Measurements from ENCODE around the gene CAMTA1. TPM values are rescaled to one million over a fixed set of nuclear protein-coding genes. Genes with fewer than 3 reads are reported as not detected.

CAMTA1 gene
- total RNA-seq, 1 experiment from 2014 or later = 85.2 TPM

GRCh38 chr1:7558041-7558461 lies 772.8 kb downstream of the CAMTA1 start:
- no TSS peak for BruUV-seq (replicated peaks)
- CTCF ChIA-PET = no interaction called here
- Histone ChIP-seq H3K4me3 (ENCODE audit: low read depth, low read length, poor library complexity, severe bottlenecking) (no peak overlapping the region), H3K27ac (ENCODE audit: low read depth, low read length, poor library complexity, severe bottlenecking) (no peak overlapping the region), H3K9me3 (ENCODE audit: low read depth, low read length, poor library complexity, severe bottlenecking) (no peaks in the 10 kb centered on the region), H3K4me1 (ENCODE audit: insufficient read depth, low read length, poor library complexity, severe bottlenecking) (no peaks in the 10 kb centered on the region), H3K36me3 (ENCODE audit: insufficient read depth, low read length, poor library complexity, severe bottlenecking) (no peaks in the 10 kb centered on the region), H3K27me3 (replicated peaks; ENCODE audit: insufficient read depth, low read depth, low read length, poor library complexity) (no peaks in the 10 kb centered on the region)
- intact Hi-C loops (cut with micrococcal nuclease; ENCODE audit: unreplicated experiment) = no loop called here
- POLR2A ChIA-PET (ENCODE audit: low non-redundant PET) = no interaction called here
- TF ChIP-seq EZH2 (IDR thresholded peaks at IDR 0.05; ENCODE audit: borderline replicate concordance, low read depth, low read length, poor library complexity, severe bottlenecking) (no peak), CTCF (conservative IDR thresholded peaks at IDR 0.05; ENCODE audit: low read depth, low read length) (no peak)
- DNase-seq (ENCODE audit: low spot score) = no peak

GRCh38 chr1:7558481-7558880 lies 773.2 kb downstream of the CAMTA1 start:
- no peak for DNase-seq (ENCODE audit: low spot score)

GRCh38 chr1:7558921-7559869 lies 773.9 kb downstream of the CAMTA1 start:
- H3K4me3 ChIP-seq (ENCODE audit: low read depth, low read length, poor library complexity, severe bottlenecking) = no peak overlapping the region
- TF ChIP-seq EZH2 (IDR thresholded peaks at IDR 0.05; ENCODE audit: borderline replicate concordance, low read depth, low read length, poor library complexity, severe bottlenecking) (no peak), CTCF (conservative IDR thresholded peaks at IDR 0.05; ENCODE audit: low read depth, low read length) (no peak)
- no peaks in the 10 kb centered on the region for H3K9me3 ChIP-seq (ENCODE audit: low read depth, low read length, poor library complexity, severe bottlenecking)
- no peaks in the 10 kb centered on the region for H3K4me1 ChIP-seq (ENCODE audit: insufficient read depth, low read length, poor library complexity, severe bottlenecking)
- intact Hi-C loops (cut with micrococcal nuclease; ENCODE audit: unreplicated experiment) = no loop called here
- no peak overlapping the region for H3K27ac ChIP-seq (ENCODE audit: low read depth, low read length, poor library complexity, severe bottlenecking)
- H3K27me3 ChIP-seq (replicated peaks; ENCODE audit: insufficient read depth, low read depth, low read length, poor library complexity) = no peaks in the 10 kb centered on the region
- H3K36me3 ChIP-seq (ENCODE audit: insufficient read depth, low read length, poor library complexity, severe bottlenecking) = no peaks in the 10 kb centered on the region
- no TSS peak for BruUV-seq (replicated peaks)
- no peak for DNase-seq (ENCODE audit: low spot score)
- ChIA-PET POLR2A (ENCODE audit: low non-redundant PET) (no interaction called here), CTCF (no interaction called here)

More at GRCh38 chr1:7558481-7558880, 773.2 kb downstream of the CAMTA1 start:
- Histone ChIP-seq H3K9me3 (ENCODE audit: low read depth, low read length, poor library complexity, severe bottlenecking) (no peaks in the 10 kb centered on the region), H3K27ac (ENCODE audit: low read depth, low read length, poor library complexity, severe bottlenecking) (no peak overlapping the region), H3K4me1 (ENCODE audit: insufficient read depth, low read length, poor library complexity, severe bottlenecking) (no peaks in the 10 kb centered on the region), H3K27me3 (replicated peaks; ENCODE audit: insufficient read depth, low read depth, low read length, poor library complexity) (no peaks in the 10 kb centered on the region), H3K4me3 (ENCODE audit: low read depth, low read length, poor library complexity, severe bottlenecking) (no peak overlapping the region), H3K36me3 (ENCODE audit: insufficient read depth, low read length, poor library complexity, severe bottlenecking) (no peaks in the 10 kb centered on the region)
- TF ChIP-seq EZH2 (IDR thresholded peaks at IDR 0.05; ENCODE audit: borderline replicate concordance, low read depth, low read length, poor library complexity, severe bottlenecking) (no peak), CTCF (conservative IDR thresholded peaks at IDR 0.05; ENCODE audit: low read depth, low read length) (no peak)
- POLR2A ChIA-PET (ENCODE audit: low non-redundant PET) = no interaction called here
- intact Hi-C loops (cut with micrococcal nuclease; ENCODE audit: unreplicated experiment) = no loop called here
- CTCF ChIA-PET = no interaction called here
- BruUV-seq (replicated peaks) = no TSS peak

Measured in A673 (cell line).